NT2/D1 (cell line): Measurements from ENCODE around the gene RARG.

Experiments used
- SUZ12 ChIP-seq: IDR thresholded peaks from 2 replicates; pipeline ENCODE4 v1.6.1; 2011; ENCODE audit not compliant: insufficient read length, insufficient read depth; ENCODE audit errors: extremely low read depth
- YY1 ChIP-seq: IDR thresholded peaks from 2 replicates; pipeline ENCODE4 v1.6.1; 2011; ENCODE audit not compliant: insufficient read length, insufficient read depth
- ZNF274 ChIP-seq: IDR thresholded peaks from 2 replicates; pipeline ENCODE4 v1.6.1; 2011; ENCODE audit warnings: mild to moderate bottlenecking, low read depth, low read length

GRCh38 chr12:53200458-53201176, 31.4 kb downstream of the RARG start:
- TF ChIP-seq YY1 (no peak), ZNF274 (no peak), SUZ12 (no peak)
